Stromal cell of bone marrow (primary cell): Measurements from ENCODE around the gene EFCC1.

Experiments
- DNase-seq: peaks from one replicate; pipeline ENCODE4 v3.0.0-alpha.2; 2012; ENCODE audit warnings: low read depth

The EFCC1 gene

DNA sequence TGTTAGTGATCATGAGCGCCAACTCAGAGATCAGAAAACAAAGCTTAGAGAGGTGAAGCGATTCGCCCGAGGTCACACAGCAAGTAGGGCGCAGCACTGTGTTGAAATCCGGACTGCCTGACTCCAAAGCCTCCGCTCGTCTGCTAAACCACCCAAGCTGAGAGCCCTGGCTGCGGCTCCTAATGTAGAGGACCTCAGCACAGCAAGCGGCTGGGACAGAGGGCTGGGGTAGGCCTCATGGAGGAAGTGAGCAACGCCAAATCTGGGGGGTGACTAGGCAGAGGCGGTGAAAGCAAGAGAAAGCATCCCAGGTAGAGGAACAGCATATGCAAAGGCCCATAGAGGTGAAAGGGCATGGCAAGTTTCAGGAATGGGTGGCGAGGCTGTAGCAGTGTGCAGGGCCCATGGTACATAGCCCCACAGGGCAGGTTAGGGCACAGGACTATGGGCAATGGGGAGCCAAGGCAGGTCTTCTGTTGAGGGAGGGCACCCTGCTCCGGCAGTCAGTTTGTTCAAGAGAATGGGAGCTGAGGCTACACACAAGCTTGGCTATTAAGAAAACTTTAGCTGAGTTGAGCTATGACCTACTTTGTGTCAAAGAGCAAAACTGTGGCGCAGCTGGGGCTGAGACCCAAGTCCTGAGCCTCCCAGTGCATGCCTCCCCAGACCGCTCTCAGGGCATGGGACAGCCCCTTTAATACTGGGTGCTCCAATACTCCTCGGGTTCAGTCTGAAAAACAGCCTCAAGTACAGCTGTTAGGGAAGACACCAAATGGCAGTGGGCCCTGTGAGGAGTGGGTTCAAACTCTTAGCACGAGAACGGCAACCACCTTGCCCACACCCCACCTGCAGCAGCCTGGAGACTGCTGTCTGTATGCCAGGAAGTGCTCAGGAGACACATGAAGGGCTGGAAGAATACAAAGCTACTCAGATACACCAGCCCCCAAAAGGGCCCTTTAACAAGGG is 6.2 kb upstream of the EFCC1 start:
- no peak for DNase-seq

DNA sequence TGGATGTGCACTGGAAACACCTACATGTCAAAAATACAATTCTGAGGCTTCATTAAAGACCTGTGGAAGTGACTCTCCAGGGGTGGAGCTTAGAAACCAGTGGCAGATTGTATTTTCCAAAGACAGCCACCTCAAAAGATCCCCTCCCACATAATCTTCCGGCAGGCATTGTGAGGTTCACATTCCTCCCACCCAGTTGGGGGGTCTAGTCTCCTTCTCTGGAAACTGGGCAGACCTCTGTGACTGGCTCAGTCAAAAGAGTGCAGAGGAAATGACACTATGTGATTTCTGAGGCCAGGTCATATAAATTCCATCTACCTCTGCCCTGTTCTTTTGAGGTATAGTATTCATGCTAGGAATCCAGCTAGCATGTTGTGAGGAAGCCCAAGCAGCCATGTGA is 5.4 kb upstream of the EFCC1 start:
- no peak for DNase-seq

DNA sequence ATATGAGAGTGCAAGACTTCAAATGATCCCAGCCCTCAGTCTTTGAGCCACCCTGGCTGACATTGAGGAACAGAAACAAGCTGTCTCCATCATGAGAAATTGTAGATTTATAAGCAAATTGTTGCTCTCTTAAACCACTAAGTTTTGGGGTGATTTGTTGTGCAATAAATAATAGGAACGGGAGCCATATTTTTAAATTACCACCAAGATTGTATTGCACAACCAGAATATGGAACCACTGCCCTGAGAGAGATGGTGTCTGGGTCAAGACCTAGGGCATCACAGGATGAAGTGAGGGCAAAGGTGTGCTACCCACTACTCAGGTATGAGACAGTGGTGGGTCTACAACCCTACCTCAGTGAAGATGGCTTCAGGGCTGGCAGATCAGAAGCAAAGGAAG is 4.9 kb upstream of the EFCC1 start:
- DNase-seq = no peak

DNA sequence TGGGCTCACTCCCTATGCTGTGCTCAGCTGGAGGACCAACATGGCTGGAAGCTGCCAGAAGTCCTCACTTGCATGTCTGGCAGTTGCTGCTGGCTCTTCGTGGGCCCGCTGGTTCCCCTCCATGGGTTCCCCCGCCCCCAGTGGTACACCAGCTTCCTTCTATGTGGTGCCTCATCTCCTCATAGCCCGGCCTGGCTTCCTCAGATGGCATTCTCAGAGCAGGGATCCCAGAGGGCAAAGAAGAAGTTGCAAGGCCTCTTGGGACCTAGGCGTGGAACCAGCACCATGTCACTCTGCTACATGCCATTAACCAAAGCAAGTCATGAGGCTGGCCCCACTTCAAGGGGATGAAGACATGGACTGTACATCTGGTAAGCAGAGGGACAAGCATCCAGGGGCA is 4.4 kb upstream of the EFCC1 start:
- DNase-seq = no peak

DNA sequence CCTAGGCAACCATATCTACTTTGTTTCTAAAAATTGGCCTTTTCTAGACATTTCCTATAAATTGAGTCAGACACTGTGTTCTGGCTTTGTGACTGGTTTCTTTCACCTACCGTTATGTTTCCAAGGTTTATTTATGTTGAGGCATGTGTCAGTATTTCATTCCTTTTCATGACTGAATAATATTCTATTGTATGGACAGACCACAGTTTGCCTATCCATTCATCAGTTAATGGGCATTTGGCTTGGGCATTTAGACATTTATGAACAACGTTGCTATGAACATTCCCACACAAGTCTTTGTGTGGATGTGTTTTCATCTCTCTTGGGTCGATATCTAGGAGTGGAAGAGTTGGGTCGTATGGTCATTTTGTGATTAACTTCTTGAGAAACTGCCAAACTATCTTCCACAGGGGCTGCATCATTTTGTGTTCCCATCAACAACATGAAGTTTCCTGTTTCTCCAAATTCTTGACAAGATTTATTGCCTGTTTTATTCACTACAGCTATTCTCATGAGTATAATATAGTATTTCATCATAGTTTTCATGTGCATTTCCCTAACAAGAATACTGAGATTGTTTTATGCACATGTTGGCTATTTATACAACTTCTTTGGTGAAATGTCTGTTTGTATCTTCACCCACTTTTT is 3.5 kb upstream of the EFCC1 start:
- no peak for DNase-seq

DNA sequence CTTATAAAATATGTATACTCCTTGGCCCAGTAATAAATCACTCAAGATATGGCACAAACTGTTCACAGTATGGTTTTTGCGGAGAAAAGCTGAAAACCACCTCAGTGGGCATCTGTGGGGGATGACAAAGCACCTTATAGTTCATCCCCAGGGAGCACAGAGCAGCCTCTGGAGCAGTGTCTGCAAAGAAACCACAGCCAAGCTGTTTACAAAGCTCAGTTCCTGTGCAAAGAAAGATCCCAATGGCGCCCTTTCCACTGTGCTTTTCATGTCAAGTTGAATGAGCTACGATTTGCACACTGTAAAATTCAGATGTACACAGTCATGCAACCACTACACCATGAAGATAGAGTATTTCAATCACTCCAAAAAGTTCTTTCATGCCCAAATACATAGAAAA is 2.5 kb upstream of the EFCC1 start:
- no peak for DNase-seq

DNA sequence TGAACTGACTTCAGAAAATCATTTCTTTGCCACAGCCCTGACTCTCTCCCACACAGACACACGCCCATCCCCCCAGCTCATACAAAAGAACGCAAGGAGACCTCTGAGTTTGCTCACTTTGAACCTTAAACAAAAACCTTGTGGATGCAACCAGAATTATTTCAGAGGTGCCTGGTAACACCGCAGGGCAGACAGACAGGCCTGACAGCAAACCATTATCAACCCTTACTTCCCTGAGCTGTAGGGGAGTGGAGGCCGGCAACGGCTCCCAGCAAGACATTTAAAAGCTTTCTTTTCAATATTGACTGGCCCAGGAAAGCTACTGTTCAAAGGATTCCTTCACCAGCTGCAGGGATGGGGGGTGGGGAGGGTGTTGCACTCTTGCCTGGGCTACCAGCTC is 2.0 kb upstream of the EFCC1 start:
- no peak for DNase-seq

DNA sequence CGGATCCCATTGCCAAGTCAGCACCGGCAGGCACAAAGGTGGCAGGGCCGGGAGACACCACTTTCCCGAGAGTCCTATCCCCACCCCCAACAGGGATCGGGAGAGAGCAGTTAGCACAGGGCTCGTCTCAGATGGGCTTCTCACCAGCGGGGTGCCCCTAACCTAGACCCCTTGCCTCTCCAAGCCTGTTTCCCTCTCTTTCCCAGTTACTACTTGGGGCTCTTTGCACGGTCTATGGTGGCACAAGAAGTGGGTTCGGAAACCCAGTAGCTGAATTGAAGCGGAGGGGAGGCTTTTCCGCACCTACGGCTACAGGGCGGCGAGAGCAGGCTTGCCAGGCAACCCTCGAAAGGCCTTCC is 383 bp upstream of the EFCC1 start:
- DNase-seq = no peak

DNA sequence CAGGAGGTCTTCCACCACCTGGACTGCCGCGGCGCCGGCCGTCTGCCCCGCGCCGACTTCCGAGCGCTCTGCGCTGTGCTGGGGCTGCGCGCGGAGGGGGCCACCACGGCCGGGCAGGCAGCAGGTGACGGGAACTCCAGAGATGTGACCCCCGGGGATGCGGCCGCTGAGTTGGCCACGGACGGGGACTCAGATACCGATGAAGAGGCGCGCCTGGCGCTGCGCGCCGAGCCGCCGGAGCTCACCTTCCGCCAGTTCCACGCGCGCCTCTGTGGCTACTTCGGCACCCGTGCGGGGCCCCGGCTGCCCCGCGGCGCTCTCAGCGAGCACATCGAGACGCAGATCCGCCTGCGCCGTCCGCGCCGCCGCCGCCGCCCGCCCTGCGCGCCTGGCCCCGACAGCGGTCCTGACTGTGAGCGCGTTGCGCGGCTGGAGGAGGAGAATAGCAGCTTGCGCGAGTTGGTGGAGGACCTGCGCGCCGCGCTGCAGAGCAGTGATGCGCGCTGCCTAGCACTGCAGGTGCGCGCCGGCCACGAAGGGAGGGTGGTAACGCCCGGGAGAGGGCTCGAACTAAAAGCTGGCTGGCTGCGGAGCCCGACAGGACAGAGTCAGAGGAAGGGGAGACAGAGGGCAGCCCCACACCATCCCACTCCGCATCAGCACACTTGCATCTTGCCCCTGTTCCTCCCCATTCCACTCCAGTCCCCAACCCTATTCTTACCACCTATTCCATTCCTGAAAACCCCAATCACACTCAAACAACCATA is 885 bp downstream of the EFCC1 start:
- no peak for DNase-seq

DNA sequence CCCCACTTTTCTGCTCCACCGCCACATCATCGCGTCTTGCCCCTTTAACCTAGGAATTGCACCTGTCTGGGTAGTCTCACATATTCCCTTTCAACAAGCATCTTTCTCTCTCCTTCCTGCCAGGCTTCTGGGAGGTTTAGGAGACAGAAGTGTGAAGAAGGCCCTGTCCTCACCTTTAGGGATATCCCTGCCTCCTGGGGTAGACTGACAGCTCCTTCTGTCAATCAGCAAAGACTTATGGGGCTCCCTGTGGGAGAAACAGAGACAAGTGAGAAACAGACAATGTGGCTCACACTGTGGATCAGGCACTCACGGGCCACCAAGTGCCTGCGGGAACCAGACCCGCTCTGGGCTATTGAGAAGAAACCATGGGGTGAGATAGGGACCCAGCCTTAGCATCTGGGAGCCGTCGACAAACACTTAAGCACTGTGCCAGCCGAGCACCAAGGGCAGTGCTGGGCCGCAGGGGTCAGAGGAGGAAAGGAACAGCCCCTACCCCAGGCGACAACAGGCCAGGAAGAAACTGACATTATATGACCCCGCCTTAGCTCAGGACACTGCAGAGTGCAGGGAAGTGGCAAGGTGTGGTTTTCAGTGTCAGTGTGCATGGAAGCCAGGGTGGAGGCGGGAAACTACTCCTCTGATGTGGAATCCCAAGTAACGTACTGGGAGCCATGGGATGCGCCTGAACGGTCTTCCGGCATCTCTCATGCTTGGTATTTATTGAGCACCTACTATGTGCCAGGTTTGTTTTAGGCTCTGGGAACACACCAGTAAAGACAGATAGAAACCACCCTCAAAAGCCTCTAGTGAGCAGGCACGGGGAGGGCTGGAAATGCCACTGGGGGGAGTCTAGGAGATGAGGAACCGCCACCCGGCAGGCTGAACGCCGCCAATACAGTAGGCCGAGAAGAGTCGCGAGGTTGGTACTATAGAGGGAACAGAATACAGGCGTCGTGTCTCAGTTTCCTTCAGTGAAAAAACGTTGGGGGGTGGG is 1.8 kb downstream of the EFCC1 start:
- no peak for DNase-seq

DNA sequence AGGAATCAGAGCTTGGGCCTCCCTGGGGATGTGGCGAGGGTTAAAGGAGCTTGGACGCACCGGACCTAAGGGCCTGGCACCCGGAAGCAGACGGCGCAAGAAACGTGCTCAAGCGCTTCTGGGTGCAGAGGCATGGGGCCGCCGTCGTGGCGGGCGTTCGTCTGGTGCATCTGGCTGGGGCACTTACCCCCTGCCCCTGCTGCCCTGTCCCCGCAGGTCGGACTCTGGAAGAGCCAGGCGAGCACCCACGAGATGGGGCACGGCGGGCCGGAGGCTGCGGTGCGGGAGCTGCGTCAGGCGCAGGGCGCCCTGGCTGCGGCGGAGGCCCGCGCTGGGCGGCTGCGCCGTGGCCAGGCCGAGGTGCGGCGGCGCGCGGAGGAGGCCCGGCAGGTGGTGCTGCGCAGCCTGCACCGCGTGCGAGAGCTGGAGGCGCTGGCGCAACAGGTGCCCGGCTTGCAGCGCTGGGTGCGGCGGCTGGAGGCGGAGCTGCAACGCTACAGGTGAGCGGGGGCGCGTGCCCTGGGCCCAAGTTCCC is 2.5 kb downstream of the EFCC1 start:
- DNase-seq = no peak

DNA sequence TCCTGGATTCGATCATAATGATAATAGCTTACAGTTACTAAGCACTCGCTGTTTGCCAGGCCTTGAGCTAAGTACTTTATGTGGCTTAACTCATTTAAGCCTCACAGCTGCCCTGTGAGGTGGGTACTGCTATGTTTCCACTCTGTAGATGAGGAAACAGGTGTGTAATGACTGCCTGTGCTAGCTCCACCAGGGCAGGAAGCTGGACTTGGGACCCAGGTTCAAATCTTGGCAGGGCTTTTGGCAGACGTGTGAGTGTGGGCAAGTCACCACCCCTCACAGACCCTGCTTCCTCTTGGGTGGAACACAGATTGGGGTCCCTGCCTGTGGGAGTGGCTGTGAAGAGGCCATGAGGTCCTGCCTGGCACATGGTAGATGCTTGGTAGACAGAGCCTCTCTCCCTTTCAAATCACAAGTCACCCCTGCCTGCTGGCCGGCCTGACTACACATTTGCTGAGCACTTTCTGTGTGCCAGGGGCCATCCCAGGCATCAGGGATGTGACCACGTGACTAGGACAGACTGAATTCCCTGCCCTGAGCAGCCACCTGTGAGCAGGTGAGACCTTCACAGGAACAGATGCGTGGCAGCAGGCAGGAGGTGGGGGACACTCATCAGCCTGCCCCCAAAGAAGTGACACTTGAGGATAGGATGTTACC is 3.7 kb downstream of the EFCC1 start:
- no peak for DNase-seq

DNA sequence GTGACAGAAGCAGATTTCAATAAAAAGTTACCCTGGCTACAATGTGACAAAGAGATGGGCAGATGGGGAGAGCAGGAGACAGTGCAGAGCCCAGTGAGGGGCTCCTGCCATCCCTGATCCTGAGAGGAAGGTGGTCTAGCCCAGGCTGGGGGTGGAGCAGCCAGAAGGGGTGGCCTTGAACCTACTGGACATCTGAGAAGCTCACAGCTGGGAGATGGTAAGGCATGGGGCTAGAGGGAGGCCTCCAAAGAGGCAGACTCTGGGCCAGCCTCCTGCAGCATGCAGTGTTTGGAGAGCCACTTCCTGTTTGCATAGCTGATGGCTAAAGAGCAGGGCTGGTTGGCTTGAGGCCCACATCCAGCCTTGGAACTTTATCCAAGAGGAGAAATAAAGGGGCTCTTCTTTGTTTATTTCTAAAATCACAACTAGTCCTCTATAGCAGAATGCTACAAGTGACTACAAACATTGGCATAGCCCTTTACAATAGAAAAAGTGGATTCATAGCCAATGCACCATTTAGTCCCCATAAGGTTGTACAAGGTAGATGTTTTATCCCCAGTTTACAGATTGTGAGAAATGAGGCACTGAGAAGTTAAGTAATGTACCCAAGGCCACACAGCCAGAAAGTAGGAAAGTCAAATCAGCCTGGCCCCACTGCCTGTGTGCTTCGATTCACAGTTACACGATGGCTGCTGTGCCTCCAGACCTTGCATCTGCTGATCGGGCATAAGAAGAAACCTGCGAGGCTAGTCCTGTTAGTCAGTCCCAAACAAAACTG is 4.6 kb downstream of the EFCC1 start:
- DNase-seq = no peak

DNA sequence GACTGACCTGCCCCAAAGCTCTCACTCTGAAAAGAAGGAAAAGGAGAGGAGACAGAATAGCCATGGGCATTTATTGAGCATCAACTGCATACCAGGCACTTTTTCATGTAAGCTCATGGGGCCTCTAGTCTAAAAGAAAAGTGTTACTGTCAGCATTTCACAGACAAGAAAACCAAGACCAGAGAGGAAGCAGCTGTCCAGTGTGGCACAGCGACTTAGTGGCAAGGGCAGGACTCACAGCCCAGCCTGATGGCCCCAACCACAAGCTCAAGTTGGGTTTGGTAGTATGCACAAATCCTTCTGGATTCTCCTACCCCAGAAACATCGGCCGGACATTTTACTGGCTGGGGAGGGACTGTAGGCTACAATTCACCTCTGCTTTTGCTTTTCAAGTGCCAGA is 5.8 kb downstream of the EFCC1 start:
- DNase-seq = no peak

DNA sequence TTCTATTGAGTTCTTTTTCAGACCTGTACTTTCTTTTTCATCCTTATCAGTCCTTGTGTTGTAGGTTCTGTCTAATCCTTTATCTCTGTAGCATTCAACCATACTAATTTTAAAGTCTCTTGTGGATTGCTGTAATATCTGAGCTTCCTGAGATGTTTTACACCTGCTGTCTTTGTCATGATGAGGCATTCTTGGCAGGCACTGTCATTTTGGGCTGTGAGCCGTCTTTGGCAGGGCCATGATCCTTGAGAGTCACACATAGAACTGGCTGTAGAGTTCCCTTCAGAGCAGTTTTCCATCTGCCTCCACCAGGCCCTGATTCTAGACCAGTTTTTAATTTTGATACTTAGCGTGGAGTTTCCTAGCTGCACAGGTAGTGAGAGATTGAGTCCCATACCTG is 6.7 kb downstream of the EFCC1 start:
- DNase-seq = no peak

DNA sequence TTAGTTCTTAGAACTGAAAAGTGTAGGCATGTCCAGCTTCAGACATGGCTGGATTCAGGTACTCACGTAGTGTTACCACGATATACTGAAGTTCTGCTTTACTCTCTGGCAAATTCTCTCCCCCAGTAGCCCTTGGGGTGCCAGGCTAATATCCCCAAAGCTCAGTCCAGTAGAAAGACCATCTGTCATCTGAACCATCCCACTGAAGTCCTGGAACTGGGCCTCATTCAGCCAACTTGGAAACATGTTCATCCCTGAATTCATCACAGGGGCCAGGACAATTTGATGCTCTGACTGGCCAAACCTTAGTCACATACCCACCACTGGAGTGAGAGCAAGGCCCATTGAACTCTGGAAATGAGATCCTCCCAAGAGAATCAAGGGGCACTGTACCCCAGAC is 8.2 kb downstream of the EFCC1 start:
- DNase-seq = no peak

DNA sequence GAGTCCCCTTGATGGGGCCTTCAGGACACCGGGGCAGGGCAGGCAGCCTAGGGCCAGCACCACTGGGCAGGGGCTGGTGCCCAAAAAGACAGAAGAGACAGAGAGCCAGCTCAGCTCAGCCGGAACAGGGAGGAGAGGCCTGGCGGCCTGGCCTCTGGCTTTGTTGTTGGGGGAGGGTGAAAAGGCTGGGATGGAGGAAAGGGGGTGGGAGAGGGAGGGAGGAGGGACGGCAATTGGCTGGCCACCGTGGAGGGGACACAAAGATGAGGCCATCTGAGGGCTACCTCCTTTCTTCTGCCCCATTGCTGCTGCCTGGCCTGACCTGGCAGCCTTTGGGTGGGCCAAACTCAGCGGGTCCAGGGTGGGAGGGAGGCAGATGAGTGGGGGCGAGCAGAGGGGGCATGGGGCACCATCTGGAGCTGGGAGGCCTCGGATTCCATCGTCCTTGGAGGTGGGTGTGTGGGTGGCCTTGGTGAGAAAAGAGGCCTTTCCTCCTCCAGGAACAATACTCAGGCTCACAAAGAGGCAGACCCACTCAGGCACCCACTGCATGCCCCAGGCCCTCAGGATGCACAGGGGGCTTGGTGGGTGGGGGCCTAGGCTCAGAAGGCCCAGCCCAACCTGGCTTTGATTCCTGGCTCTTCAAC is 9.3 kb downstream of the EFCC1 start:
- no peak for DNase-seq

DNA sequence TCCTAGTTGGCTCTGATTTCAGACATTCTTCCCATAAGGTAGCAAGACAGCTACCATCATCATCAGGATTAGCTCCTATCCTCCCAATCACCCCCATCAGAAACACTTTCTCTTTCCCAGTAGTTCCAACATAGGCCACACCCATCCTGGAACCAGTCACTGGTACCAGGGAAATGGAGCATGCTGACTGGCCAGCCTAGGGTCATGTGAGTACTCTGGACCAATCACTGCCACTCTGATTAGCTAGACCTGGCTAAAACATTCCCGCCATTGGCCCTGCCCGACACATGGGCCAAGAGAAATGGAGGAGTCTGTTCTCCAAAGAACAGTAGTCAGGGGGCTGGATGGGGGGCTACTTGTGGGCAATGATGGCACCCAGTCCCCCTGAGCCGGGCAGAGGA is 12.4 kb downstream of the EFCC1 start:
- DNase-seq = no peak

DNA sequence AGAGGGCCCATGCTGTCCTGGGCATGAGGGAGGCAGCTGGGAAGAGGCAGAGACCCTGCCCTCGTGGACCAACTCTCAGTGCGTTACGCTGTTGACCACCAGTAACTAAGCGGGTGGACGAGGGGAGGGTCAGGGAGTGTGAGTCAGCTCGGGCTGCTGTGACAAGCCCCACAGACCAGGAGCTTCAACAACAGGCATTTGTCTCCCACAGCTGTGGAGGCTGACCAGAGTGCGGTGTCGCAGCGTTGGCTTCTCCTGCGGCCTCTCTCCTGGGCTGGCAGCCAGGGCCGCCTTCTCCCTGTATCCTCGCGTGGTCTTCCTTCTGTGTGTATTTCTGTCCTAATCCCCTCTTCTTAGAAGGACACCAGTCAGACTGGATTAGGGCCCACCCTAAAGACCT is 13.0 kb downstream of the EFCC1 start:
- DNase-seq = no peak
